Measurements from ENCODE around the gene NUB1. TPM values are rescaled to one million over a fixed set of nuclear protein-coding genes. Genes with fewer than 3 reads are reported as not detected.

NUB1 gene
- total RNA-seq, 6 donors from 2014 or later = 37.0 to 80.0 (median 50.0) TPM

DNA sequence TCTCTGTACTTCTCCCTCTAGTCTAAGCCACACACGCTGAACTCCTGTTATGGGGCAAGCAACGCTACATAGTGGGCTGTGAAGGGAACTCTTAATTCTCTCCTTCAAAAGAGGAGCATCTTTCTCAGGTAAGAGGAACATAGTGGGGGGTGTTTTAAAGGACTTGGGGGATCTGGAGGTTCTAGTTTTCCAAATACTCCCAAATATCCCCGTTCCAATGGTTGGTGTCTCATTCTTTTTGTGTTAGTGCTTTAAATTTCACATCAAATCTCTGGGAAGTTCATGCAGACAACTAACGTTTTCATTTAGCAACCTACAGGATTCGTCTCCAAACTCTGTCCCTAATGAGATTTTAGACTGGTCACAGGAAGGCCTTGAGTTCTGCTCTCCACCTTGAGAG is 80.6 kb downstream of the NUB1 start:
- no peak for DNase-seq
- peaks cover 0 to 3% (median 0%) of the 10 kb centered on the region in 4 donors for H3K9me3 ChIP-seq
- TF ChIP-seq EP300 (IDR thresholded peaks at IDR 0.05) (no peak), POLR2A (IDR thresholded peaks at IDR 0.05) (no peak), POLR2AphosphoS5 (IDR thresholded peaks at IDR 0.05) (no peak)
- TF ChIP-seq, protein P1, sequence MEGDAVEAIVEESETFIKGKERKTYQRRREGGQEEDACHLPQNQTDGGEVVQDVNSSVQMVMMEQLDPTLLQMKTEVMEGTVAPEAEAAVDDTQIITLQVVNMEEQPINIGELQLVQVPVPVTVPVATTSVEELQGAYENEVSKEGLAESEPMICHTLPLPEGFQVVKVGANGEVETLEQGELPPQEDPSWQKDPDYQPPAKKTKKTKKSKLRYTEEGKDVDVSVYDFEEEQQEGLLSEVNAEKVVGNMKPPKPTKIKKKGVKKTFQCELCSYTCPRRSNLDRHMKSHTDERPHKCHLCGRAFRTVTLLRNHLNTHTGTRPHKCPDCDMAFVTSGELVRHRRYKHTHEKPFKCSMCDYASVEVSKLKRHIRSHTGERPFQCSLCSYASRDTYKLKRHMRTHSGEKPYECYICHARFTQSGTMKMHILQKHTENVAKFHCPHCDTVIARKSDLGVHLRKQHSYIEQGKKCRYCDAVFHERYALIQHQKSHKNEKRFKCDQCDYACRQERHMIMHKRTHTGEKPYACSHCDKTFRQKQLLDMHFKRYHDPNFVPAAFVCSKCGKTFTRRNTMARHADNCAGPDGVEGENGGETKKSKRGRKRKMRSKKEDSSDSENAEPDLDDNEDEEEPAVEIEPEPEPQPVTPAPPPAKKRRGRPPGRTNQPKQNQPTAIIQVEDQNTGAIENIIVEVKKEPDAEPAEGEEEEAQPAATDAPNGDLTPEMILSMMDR (IDR thresholded peaks at IDR 0.05) = no peak
- H3K27ac ChIP-seq = no peak overlapping the region
- no peaks in the 10 kb centered on the region for H3K36me3 ChIP-seq
- H3K4me3 ChIP-seq = no peak overlapping the region
- H3K27me3 ChIP-seq = no peaks in the 10 kb centered on the region
- 70 to 92% methylated on average over 5 of the region's 5 CpGs for WGBS, 2 donors
- ATAC-seq (ENCODE audit: low FRiP score in 2 of 2) = no peak
- peaks cover 2 to 13% (median 9%) of the 10 kb centered on the region in 4 donors for H3K4me1 ChIP-seq

DNA sequence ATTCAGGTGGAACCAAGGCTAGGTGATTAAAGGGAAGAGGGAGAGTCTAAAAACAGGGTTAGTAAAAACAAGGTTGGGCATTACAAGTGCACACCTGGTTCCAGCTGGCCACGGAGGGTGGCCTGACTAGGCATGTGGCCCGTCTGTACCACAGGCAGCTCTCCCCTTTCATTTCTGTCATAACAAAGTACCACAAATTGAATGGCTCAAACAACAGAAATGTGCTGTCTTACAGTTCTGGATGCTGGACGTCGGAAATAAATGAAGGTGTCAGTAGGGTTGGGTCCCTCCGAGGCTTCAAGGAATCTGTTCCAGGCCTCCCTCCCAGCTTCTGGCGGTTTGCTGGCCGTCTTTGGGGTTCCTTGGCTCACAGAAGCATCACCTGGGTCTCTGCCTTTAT is 81.6 kb downstream of the NUB1 start:
- peaks cover 0 to 3% (median 0%) of the 10 kb centered on the region in 4 donors for H3K9me3 ChIP-seq
- no peak overlapping the region for H3K4me3 ChIP-seq
- no peak for ATAC-seq (ENCODE audit: low FRiP score in 2 of 2)
- TF ChIP-seq POLR2A (IDR thresholded peaks at IDR 0.05) = no peak
- TF ChIP-seq, protein P1 (IDR thresholded peaks at IDR 0.05) = no peak
- TF ChIP-seq POLR2AphosphoS5 (IDR thresholded peaks at IDR 0.05) = no peak
- no peak for TF ChIP-seq EP300 (IDR thresholded peaks at IDR 0.05)
- H3K27me3 ChIP-seq = no peaks in the 10 kb centered on the region
- no peak overlapping the region for H3K27ac ChIP-seq
- H3K4me1 ChIP-seq = peaks cover 8 to 23% (median 17%) of the 10 kb centered on the region in 4 donors
- H3K36me3 ChIP-seq = no peaks in the 10 kb centered on the region
- 83 to 84% methylated on average over 7 of the region's 7 CpGs for WGBS, 2 donors
- no peak for DNase-seq

DNA sequence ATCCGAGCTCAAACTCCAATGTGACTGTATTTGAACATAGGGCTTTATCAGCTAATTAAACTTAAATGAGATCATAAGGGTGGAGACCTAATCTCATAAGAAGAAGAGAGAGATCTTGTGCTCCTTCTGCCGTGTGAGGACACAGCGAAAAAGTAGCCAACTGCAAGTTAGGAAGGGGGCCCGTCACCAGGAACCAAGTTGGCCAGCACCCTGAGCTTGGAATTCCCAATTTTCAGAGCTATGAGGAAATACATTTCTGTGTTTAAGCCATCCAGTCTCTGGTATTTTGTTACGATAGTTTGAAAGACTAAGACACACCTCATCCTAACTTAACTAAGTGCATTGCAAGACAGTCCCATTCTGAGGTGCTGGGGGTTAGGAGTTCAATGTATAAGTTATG is 82.3 kb downstream of the NUB1 start:
- Histone ChIP-seq H3K27ac (no peak overlapping the region), H3K36me3 (no peaks in the 10 kb centered on the region), H3K4me3 (no peak overlapping the region), H3K27me3 (no peaks in the 10 kb centered on the region), H3K4me1 (peaks cover 12 to 30% (median 24%) of the 10 kb centered on the region in 4 donors), H3K9me3 (peaks cover 0 to 3% (median 0%) of the 10 kb centered on the region in 4 donors)
- no peak for TF ChIP-seq POLR2AphosphoS5 (IDR thresholded peaks at IDR 0.05)
- TF ChIP-seq, protein P1 (IDR thresholded peaks at IDR 0.05) = no peak
- no peak for TF ChIP-seq POLR2A (IDR thresholded peaks at IDR 0.05)
- TF ChIP-seq EP300 (IDR thresholded peaks at IDR 0.05) = no peak
- DNase-seq (no peak), ATAC-seq (ENCODE audit: low FRiP score in 2 of 2) (peak in 1 of 2 donors; percentile 11)
- 87 to 88% methylated on average over 5 of the region's 5 CpGs for WGBS, 2 donors

DNA sequence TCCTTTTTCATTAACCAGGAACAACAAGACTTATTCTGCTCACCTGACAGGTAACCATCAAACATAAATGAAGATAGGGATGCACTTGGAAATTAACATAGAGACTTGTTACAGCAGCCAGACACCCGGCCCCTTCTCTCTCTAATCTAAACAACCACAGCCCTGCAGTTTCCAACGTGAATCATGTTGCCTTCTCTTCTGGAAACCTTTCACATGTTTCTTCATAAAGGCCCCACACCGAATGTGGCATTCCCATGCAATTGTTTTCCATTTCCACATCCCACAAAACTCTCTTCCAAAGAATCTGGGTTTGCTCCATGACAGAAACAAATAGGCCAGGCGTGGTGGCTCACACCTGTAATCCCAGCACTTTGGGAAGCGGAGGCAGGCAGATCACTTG is 83.2 kb downstream of the NUB1 start:
- no peak overlapping the region for H3K4me3 ChIP-seq
- H3K4me1 ChIP-seq = peaks cover 21 to 39% (median 32%) of the 10 kb centered on the region in 4 donors
- H3K9me3 ChIP-seq = peaks cover 0 to 3% (median 0%) of the 10 kb centered on the region in 4 donors
- ATAC-seq (ENCODE audit: low FRiP score in 2 of 2) (no peak), DNase-seq (no peak)
- H3K36me3 ChIP-seq = no peaks in the 10 kb centered on the region
- H3K27ac ChIP-seq = no peak overlapping the region
- WGBS, 2 donors = 76 to 90% methylated on average over 5 of the region's 5 CpGs
- no peaks in the 10 kb centered on the region for H3K27me3 ChIP-seq
- no peak for TF ChIP-seq POLR2AphosphoS5 (IDR thresholded peaks at IDR 0.05)
- TF ChIP-seq POLR2A (IDR thresholded peaks at IDR 0.05) = no peak
- no peak for TF ChIP-seq EP300 (IDR thresholded peaks at IDR 0.05)

DNA sequence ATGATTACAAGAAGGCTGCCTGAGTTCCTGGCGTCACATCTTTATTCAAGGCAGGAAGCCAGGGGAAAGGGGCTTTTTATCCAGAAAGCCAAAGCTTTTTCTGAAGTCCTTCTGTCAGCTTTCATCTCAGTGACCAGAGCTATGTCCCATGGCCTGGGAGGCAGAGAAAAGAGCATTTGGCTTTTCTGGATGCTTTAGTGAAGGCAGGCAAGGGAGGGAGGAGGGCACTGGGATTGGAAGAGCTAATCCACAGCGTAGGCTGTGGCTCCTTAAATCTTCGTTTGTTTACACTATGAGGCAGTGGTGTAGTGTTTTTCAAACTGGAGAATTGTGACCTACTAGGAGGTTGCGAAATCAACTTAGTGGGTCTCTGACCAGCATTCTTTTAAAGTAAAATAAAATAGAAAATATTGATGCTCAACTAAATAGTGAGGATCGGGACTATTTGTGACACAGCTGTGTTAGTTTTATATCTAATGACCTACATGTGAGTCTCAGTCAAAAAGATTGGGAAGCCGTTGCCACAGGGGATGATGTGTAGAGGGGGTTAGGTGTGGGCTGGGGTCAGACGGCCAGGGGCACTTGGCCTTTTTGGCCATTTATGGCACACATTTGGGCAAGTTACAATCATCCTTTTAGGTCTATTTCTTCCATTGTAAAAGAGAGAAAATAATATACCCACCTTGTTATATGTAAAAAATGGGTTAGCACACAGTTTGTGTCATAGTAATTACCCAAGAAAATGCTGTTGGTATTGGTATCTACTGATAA is 84.2 kb downstream of the NUB1 start:
- H3K9me3 ChIP-seq = peaks cover 0 to 3% (median 0%) of the 10 kb centered on the region in 4 donors
- H3K4me1 ChIP-seq = peaks cover 22 to 45% (median 34%) of the 10 kb centered on the region in 4 donors
- H3K4me3 ChIP-seq = no peak overlapping the region
- TF ChIP-seq EP300 (IDR thresholded peaks at IDR 0.05) (no peak), POLR2AphosphoS5 (IDR thresholded peaks at IDR 0.05) (no peak), POLR2A (IDR thresholded peaks at IDR 0.05) (no peak)
- TF ChIP-seq, protein P1 (IDR thresholded peaks at IDR 0.05) = no peak
- H3K27me3 ChIP-seq = no peaks in the 10 kb centered on the region
- peak overlapping the region; percentile 20 to 58 (median 41) for H3K27ac ChIP-seq
- WGBS, 2 donors = 44 to 56% methylated on average over 7 of the region's 7 CpGs
- DNase-seq (no peak), ATAC-seq (ENCODE audit: low FRiP score in 2 of 2) (peak in 1 of 2 donors; percentile 71)
- H3K36me3 ChIP-seq = no peaks in the 10 kb centered on the region
